Bone marrow (tissue), 2 donors: Measurements from ENCODE around the gene CEACAM19.
"Not testable (repeated sequence)": the region's sequence is repeated elsewhere in the genome, so short reads cannot be mapped to it uniquely, and the experiment has no call there.

Experiments
- DNase-seq, 2 donors: peaks; one replicate each; lab custom pipeline; 2025; lab: John Stamatoyannopoulos, UW

The CEACAM19 gene, protein sequence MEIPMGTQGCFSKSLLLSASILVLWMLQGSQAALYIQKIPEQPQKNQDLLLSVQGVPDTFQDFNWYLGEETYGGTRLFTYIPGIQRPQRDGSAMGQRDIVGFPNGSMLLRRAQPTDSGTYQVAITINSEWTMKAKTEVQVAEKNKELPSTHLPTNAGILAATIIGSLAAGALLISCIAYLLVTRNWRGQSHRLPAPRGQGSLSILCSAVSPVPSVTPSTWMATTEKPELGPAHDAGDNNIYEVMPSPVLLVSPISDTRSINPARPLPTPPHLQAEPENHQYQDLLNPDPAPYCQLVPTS

DNA sequence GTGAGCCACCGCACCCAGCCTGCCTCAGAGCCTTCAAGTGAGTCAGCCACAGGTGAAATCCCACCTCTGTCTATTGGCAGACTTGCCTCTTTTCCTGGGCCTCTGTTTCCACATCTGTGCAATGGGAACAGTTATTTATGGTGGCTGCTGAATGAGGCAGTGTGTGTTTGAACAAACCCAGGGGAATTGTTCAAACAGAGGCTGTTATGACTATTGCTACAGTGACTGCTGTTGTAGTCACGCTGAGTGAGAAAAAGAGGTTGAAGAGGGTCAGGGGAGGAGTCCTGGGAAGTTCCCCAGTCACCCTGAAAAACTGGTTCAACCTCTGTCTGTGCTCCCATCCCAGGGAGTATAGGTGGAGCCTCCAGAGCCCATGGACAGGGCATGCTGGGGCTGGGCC is at the start of gene CEACAM19:
CEACAM19 (plus strand) TSS at position 83 of the 400 bp plus-strand sequence. CDS start 450 bp downstream, outside the sequence.
- no peak for DNase-seq

DNA sequence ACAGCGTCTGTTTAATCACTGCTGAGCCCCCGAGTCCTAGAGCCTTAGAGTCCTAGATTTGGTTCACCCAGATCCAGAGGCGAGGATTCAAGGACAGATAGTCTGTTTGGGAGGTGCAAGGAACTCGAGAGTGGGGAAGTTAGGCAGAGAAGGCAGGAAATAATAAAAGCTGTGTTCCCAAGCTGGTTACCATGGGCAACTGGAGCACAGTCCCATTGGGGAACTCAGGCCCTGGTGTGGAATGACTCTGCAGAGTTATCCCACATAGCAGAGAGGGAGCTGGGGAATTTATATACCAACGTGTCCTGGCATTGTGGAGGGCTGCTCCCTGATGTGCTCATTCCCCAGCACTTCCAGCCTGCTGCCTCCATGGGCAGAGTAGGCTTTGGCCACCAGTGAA is 48.2 kb upstream of the CEACAM19 start:
- no peak for DNase-seq

DNA sequence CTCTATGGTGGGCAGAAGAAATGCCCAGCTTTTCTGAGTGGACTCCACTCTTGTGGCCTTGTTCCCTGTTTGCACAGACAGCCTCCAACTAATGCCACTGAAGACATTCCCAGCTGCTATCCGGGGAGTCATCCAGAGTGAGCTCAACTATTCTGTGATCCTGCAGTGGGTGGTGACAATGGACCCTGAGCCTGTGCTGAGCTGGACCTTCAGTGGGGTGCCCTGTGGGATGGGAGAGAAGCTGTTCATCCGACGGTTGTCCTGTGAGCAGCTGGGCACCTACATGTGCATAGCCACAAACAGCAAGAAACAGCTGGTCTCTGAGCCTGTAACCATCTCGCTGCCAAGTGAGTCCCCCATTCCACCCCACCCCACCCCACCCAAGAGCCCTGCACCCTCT is 47.7 kb upstream of the CEACAM19 start:
- no peak for DNase-seq

DNA sequence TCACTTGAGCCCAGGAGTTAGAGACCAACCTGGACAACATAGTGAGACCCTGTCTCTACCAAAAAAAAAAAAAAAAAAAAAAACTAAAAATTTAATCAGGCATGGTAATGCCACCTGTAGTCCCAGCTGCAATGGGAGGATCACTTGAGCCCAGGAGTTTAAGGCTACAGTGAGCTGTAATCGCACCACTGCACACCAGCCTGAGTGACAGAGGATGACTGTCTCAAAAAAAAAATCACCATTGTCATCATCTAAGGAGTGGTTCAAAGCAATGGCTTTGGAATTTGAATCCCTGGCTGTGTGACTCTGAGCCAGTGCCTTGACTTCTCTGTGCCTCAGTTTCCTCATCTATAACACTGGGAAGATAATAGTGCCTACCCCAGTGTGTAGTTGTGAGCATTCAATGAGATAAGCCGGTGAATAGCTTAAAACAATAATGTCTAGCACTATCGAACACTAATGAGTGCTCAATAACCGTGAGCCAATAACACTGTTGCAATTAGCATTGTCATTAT is 46.4 kb upstream of the CEACAM19 start:
- DNase-seq, result no peak

DNA sequence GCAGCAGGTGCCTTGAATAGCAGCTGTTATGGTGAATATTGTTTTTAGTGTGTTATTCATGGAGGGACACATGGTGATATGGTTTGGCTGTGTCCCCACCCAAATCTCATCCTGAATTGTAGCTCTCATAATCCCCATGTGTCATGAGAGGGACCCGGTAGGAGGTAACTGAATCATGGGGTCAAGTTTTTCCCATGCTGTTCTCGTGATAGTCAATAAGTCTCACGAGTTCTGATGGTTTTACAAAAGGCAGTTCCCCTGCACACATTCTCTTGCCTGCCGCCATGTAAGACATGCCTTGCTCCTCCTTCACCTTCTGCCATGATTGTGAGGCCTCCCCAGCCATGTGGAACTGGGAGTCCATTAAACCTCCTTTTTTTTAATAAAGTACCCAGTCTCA is 45.6 kb upstream of the CEACAM19 start:
- DNase-seq, result not testable (repeated sequence)

DNA sequence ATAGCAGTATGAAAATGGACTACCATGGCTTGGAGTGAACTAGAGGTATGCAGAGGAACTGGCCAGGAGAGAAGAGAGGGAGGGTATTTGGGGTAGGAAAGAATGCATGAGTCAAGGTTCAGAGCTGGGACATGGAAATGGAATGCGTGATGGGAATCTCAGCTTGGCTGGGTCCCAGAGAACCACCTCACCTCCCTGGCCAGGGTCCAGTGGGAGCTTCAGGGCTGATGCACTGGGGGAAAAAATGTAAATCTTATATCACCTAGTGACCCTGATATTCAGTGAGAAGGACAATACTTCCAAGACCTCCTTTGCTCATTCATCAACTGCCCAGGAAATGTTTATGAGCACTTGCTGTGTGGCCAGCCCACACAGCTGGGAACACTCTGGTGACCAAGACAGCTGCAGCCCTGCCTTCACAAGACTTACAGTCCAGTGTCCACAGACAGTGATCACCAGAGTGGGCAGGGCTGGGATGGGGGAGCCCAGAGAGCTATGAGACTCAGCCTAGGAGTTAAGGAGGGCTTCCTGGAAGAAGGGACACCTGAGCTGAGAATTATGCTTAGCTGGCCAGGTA is 45.1 kb upstream of the CEACAM19 start:
- DNase-seq, result no peak

DNA sequence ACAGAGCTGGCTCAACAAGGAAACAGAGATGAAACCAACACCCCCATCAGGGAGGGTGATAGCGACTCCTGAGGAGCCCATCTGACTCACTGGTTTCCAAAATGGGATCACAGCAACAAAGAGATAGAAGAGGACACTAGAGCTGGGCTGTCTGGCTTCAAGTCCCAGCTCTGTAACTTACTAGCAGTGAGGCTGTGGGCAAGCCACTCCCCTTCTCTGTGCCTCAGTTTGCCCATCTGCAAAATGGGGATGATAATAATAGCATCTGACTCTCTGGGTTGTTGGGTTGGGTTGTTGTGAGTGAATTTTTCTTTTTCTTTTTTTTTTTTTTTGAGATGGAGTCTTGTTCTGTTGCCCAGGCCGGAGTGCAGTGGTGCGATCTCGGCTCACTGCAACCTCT is 43.7 kb upstream of the CEACAM19 start:
- no peak for DNase-seq

DNA sequence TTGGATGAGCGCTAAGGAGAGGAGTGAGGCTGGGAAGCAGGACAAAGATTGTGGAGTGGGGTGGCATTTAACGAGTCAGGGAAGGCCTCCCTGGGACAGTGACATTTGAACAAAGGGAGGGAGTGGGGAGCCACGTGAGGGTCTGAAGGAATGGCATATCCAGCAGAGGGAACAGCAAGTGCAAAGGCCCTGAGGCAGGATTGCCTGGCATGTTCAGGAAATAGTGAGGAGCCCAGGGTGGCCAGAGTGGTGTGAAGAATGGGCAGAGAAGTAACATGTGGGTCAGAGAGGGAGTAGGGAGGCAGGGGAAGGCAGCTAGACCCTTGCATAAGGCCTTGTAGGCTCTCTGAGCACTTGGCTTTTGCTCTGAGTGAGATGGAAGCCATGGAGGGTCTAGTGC is 42.5 kb upstream of the CEACAM19 start:
- DNase-seq, result no peak

DNA sequence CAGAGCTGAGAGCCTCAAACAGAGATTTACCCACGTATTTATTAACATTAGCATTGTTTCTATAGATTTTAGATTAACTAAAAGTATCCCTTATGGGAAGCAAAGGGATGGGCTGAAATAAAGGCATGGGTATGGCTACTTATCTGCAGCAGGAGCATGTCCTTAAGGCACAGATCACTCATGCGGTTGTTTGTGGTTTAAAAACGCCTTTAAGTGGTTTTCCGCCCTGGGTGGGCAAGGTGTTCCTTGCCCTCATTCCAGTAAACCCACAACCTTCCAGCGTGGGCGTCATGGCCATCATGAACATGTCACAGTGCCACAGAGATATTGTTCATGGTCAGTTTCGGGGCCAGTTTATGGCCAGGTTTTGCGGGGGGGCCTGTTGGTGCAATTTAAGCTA is 39.7 kb upstream of the CEACAM19 start:
- DNase-seq, result not testable (repeated sequence)

DNA sequence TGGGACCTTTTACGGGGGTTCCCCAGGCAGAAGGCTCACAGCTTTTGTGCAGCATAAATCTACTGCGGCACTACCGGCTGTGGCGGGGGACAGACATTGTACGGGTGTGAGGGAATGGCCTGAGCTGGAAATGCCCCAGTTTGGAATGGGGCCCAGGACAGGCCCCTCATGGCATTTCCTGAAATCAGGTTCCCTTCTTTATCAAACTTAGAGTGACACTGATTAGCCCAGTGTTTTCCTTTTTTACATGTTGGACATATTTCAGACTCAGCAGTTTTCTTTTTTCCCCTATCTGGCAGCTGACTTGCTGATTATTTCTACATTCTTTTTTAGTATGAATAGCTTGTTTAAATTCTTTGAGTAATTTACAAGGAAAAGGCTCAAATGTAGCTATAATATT is 37.2 kb upstream of the CEACAM19 start:
- DNase-seq, result not testable (repeated sequence)

DNA sequence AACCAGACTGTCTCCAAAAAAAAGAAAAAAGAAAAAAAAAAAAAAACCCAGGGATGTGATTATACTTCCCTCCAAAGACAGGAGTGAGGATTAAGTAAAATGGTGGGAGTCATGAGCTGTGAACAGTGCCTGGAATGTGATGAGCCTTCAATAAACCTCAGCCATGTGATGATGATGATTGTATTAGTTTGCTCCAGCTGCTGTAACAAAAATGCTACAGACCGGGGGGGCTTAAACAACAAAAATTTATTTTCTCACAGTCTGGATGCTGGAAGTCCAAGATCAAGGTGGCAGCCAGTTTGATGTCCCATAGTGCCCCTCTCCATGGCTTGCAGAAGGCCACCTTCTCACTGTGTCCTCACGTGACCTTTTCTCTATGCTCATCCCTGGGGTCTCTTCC is 36.5 kb upstream of the CEACAM19 start:
- DNase-seq, result no peak

DNA sequence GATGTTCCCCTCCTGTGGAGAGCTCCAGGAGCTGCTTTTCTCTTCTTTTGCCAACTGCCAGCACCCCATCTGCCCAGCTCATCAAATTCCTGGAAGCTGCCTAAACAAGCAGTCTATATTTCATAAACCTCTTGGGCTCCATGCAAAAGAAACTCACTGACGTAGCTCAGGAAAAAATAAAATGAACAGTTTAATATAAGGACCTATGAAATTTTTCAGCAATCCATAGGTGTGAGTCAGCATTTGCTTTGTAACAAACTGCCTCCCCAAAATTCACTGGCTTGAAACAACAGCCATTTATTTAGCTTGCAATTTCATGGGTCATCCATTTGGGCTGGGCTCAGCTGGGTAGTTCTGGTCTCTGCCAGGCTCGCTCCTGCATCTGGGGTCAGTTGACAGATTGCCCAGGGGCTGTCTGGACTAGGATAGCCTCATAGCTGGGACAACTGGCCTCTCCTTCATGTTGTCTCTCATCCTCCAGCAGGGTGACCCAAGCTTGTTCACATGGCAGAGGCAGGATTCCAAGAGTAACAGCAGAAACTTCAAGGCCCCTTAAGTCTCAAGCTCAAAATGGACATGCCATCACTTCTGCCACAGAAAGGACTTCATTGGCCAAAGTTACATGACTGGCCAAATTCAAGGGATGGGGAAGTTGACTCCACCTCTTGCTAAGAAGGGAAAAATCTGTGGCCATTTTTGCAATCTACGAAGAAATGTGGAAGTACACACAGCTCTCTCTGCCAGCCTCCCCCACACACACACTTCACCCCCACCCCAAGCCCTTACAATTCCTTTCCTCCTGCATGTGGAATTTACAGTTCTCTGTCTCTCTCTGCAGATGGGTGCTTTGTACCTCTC is 35.5 kb upstream of the CEACAM19 start:
- peak in 1 of 2 donors; percentile 8 for DNase-seq

DNA sequence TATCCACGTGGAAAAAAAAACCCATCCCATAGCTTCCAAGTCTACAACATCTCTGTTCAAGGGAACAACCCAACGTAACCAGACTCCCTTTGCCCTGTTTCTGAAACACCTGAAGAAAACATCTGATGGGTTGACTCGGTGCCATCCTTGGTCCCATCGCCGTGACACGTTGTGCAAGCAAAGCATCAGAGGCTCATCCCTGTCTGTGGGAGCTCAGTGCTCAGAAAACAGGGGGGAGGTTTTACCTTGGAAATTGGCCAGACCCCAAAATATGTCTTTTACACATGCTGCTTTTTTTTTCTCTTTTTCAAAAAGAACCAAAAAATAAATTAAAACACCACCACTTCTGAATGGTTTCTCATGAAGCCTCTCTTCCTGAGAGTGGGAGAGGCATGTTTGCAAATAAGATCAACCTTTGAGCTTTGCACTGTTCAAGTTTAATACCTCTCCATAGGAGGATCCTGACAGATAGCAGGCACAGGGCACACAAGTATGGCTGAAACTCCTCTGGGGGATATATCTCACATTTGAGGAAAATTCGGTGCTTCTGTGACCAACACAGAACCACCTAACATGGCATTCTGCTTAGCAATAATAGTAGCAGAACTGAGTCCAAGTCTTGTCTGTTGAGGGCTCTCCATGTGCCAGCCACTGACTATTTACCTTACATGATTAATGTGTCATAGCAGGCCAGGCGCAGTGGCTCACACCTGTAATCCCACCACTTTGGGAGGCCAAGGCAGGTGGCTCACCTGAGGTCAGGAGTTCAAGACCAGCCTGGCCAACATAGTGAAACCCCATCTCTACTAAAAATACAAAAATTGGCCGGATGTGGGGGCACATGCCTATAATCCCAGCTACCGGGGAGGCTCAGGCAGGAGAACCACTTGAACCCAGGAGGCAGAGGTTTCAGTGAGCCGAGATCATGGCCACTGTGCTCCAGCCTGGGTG is 34.6 kb upstream of the CEACAM19 start:
- DNase-seq, result no peak

DNA sequence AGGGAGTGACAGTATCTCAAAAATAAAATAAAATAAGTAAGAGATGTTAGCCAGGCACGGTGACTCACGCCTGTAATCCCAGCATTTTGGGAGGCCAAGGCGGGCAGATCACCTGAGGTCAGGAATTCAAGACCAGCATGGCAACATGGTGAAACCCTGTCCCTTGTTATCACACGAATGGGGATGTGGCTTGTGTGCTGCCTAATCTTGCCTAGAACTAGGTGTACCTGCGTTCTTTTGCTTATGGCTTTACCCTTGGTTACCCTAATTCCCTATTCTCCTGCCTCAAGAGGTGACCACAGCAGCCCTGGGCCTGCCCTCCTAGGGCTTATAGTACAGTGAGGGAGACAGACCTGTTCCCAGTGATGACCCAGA is 33.9 kb upstream of the CEACAM19 start:
- DNase-seq, result no peak

DNA sequence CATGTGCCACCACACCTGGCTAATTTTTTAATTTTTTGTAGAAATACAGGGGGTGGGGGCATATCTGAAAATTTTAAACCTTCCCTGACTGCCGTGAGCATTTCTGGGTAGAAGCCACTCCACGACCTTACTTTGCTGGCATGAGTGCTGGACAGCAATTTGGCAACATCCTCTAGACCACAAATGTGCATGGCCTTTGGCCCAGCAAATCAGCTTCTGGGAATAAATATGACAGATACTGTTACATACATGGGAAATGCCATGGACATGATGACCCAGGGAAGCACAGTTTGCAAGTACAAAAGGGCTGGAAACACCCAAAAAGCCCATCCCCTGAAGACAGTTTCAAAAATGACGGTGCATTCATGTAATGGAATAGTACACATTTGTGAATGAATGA is 30.8 kb upstream of the CEACAM19 start:
- no peak for DNase-seq

DNA sequence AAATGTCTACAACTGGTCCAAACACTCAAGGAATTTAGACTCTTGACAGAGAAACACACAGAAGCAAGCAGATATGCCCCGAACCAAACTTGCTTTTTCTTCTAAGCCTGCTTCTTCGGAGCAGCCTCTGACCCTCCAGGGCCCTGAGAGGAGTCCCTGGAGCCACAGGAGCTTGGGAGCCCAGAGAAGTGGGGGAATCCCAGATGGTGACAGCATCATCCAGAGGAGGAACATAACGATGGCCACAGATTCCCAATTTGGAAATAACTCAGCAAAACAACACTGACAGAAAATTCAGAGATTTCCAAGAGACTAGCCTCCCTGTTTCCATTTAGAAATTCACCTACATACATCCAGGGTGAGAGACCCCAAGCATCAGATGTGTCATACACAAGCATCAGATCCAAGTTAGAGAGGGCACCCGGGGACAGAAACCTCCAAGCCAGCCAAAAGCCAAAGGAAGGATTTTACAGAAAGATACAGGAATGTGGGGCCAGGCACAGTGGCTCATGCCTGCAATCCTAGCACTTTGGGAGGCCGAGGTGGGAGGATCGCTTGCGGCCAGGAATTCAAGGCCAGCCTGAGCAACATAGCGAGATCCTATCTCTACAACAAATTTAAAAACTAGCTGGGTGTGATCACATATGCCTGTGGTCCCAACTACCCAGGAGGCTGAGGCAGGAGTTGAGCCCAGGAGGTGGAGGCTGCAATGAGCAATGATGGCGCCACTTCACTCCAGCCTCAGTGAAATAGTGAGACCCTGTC is 29.6 kb upstream of the CEACAM19 start:
- no peak for DNase-seq

DNA sequence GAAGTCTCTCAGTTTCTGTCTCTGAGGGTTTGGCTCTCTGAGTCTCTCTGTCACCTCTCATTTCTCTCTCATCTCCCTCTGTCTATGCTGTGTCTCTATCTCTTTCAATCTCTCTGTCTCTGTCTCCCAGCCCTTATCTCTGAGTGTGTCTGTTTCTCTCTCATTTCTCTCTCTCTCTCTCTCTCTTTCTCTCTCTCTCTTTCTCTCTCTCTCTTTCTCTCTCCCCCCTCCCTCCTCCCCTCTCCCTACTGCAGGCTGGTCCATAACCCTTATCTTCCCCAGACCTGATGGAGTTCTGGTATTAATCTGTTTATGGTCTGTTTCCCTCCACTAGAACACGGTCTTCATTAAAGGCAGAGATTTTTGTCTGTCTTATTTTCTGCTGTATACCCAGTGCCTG is 28.9 kb upstream of the CEACAM19 start:
- no peak for DNase-seq

DNA sequence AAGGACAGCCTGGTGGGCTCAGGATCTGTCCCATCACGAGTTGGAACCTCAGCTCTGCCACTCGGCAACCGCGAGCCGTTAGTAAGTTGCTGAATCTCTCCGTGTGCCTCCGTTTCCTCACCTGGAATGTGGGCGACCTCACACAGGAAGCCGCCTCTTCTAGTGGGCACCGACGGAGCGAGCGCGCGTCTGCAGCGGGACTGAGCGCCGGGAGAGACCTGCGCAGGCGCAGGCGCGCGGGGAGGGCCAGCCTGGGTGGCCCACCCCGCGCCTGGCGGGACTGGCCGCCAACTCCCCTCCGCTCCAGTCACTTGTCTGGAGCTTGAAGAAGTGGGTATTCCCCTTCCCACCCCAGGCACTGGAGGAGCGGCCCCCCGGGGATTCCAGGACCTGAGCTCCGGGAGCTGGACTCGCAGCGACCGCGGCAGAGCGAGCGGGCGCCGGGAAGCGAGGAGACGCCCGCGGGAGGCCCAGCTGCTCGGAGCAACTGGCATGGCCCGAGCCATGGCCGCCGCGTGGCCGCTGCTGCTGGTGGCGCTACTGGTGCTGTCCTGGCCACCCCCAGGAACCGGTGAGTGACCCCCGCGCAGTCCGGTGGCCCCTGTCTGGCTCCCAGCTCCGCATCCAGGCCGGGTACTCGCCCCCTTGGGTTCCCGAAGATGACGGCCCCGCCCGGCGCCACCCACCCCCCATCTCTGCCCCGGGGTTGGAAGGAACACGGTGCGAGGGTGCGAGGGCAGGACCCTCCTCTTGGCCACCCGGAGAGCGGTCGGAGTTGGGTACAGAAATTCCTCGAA is 27.5 kb upstream of the CEACAM19 start, which contains the start of gene PVR:
PVR (plus strand) TSS at position 306 of the 797 bp plus-strand sequence; CDS start at position 493, 187 bp downstream.
- peak in 1 of 2 donors; percentile 37 for DNase-seq

DNA sequence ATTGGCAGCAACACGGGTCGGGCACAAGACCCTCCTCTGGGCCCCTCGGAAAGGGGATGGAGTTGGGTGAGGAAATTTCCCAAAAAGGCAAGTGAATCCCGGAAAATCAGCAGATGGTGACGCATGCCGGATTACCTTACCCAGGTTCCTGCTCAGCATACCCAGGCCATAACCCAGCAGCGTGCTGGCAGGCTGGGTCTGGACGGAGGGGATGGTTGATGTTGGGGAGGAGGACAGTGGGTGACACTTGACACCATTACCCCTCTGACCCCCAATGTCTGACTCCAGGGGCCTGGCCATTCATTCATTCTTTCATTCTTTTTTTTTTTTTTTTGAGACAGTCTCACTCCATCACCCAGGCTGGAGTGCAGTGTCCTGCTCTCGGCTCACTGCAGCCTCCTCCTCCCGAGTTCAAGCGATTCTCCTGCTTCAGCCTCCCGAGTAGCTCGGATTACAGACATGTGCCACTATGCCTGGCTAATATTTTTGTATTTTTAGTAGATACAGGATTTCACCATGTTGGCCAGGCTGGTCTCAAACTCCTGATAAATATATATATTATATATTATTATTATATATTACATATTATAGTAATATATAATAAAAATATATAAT is 26.8 kb upstream of the CEACAM19 start:
- no peak for DNase-seq
